Kidney (tissue), 14 donors: ENCODE data around the gene ZFP36L2. TPM values are rescaled to one million over a fixed set of nuclear protein-coding genes. Genes with fewer than 3 reads are reported as not detected.

Source experiments
- DNase-seq, 5 donors: peaks; one replicate each; pipeline ENCODE4 v3.0.0-alpha.2; 2013 to 2020
- FAIRE-seq: peaks from 2 replicates; lab custom pipeline; 2012; peaks lifted over from hg19 to GRCh38; lab: Jason Lieb, UNC
- H3K27ac ChIP-seq, 2 donors: one replicate each; pipeline ENCODE4 v1.7.0; 2013; ENCODE audit warnings: low read depth in 2 of 2, low read length in 2 of 2, inconsistent platforms in 1 of 2
- H3K27me3 ChIP-seq: one replicate; pipeline ENCODE4 v1.7.1; 2013; ENCODE audit warnings: low read length, inconsistent platforms; ENCODE audit not compliant: control insufficient read depth, insufficient read depth
- H3K36me3 ChIP-seq, 3 donors: one replicate each; pipeline versions ENCODE4 v1.7.0 to v1.7.1; 2013; ENCODE audit warnings: low read length in 3 of 3, control low read depth in 1 of 3, inconsistent platforms in 1 of 3; ENCODE audit not compliant: insufficient read depth in 3 of 3, control insufficient read depth in 2 of 3
- H3K4me1 ChIP-seq, 3 donors: one replicate each; pipeline versions ENCODE4 v1.7.0 to v1.7.1; 2013; ENCODE audit warnings: low read length in 3 of 3, inconsistent platforms in 1 of 3, low read depth in 1 of 3; ENCODE audit not compliant: control insufficient read depth in 2 of 3, insufficient read depth in 2 of 3
- H3K4me3 ChIP-seq, 3 donors: one replicate each; pipeline versions ENCODE4 v1.7.0 to v1.8.1; 2013; ENCODE audit warnings: low read length in 3 of 3, control low read depth in 1 of 3, inconsistent platforms in 1 of 3
- H3K9ac ChIP-seq, 3 donors: one replicate each; pipeline versions ENCODE4 v1.7.0 to v1.7.1; 2013; ENCODE audit warnings: low read length in 3 of 3, control low read depth in 1 of 3, inconsistent platforms in 1 of 3
- H3K9me3 ChIP-seq, 3 donors: one replicate each; pipeline versions ENCODE4 v1.7.0 to v1.7.1; 2013; ENCODE audit warnings: low read length in 3 of 3, control low read depth in 1 of 3, inconsistent platforms in 1 of 3; ENCODE audit not compliant: control insufficient read depth in 2 of 3, insufficient read depth in 1 of 3
- intact Hi-C: fragments of 100-400 bp; cut with DNase I; formaldehyde crosslinking; loops from one replicate; pipeline ENCODE4 v1.11.1; 2022
- polyA plus RNA-seq: library from polyadenylated mRNA; stranded (reverse); fragments of 350-450 nt; fragmentation: Illumina TruSeq; extraction: RNeasy Lipid Tissue Mini Kit (QIAGEN cat#74804); gene quantifications from one replicate; pipeline ENCODE4 v1.2.3, GENCODE V29; 2014; ENCODE audit warnings: low read depth, low replicate concordance; ENCODE audit not compliant: insufficient read depth
- total RNA-seq: library from RNA; stranded (reverse); fragmentation: NEBNext Ultra II Directional; extraction: Animal tissue kit (Norgen Biotek cat#: 25700); gene quantifications from one replicate; pipeline ENCODE4 v1.2.1, GENCODE V29; 2021
- TF ChIP-seq, protein P1 (sequence below): IDR thresholded peaks from 3 replicates; pipeline ENCODE4 v1.5.1; 2012; ENCODE audit warnings: mild to moderate bottlenecking, moderate library complexity, borderline replicate concordance; ENCODE audit not compliant: insufficient read depth; ENCODE audit errors: extremely low read depth
- donor health status: control.
- donor health status: control.
- donor health status: control.
- donor health status: control.
- donor health status: control.
- donor health status: DM: yes; HTN: yes; CAD: no.
- donor health status: Normal renal cell carcinoma (clear cell type).

ZFP36L2 gene
- total and polyA plus RNA-seq, 2 donors from 2014 or later, result 35.4 to 247 TPM

DNA sequence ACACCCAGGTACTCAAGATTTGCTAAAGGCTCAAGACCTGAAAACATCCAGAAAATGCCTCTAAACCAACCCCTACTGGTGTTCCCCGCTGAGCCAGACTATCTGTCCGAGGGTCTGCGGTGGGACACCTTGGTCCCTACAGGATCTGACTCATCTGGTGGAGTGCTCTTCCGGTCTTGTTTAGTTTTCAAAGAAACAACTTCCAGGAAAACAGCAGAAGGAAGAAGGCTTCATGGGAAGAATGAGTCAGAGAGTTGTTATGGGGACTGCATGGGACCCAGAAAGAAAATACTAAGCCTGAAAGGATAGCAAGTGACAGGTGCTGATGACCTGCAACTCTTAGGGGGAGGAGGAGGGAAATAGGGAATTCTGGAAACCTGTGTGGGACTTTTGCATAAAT is 41.3 kb downstream of the ZFP36L2 start:
- H3K36me3 ChIP-seq, result no peaks in the 10 kb centered on the region
- H3K9me3 ChIP-seq, result no peaks in the 10 kb centered on the region
- H3K9ac ChIP-seq, result no peak overlapping the region
- no peaks in the 10 kb centered on the region for H3K27me3 ChIP-seq
- DNase-seq, result no peak
- H3K4me1 ChIP-seq, result no peaks in the 10 kb centered on the region
- TF ChIP-seq, protein P1, sequence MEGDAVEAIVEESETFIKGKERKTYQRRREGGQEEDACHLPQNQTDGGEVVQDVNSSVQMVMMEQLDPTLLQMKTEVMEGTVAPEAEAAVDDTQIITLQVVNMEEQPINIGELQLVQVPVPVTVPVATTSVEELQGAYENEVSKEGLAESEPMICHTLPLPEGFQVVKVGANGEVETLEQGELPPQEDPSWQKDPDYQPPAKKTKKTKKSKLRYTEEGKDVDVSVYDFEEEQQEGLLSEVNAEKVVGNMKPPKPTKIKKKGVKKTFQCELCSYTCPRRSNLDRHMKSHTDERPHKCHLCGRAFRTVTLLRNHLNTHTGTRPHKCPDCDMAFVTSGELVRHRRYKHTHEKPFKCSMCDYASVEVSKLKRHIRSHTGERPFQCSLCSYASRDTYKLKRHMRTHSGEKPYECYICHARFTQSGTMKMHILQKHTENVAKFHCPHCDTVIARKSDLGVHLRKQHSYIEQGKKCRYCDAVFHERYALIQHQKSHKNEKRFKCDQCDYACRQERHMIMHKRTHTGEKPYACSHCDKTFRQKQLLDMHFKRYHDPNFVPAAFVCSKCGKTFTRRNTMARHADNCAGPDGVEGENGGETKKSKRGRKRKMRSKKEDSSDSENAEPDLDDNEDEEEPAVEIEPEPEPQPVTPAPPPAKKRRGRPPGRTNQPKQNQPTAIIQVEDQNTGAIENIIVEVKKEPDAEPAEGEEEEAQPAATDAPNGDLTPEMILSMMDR, result no peak
- FAIRE-seq, result no peak
- intact Hi-C loops, result no loop called here
- H3K27ac ChIP-seq, result no peak overlapping the region
- H3K4me3 ChIP-seq, result no peak overlapping the region

GRCh38 chr2:43184339-43184895 is 42.0 kb downstream of the ZFP36L2 start:
- FAIRE-seq (no peak), DNase-seq (no peak)
- intact Hi-C loops, result no loop called here
- no peaks in the 10 kb centered on the region for H3K4me1 ChIP-seq
- no peak overlapping the region for H3K4me3 ChIP-seq
- TF ChIP-seq, protein P1, result no peak
- no peak overlapping the region for H3K9ac ChIP-seq
- H3K9me3 ChIP-seq, result no peaks in the 10 kb centered on the region
- H3K27me3 ChIP-seq, result no peaks in the 10 kb centered on the region
- H3K36me3 ChIP-seq, result no peaks in the 10 kb centered on the region
- H3K27ac ChIP-seq, result no peak overlapping the region

DNA sequence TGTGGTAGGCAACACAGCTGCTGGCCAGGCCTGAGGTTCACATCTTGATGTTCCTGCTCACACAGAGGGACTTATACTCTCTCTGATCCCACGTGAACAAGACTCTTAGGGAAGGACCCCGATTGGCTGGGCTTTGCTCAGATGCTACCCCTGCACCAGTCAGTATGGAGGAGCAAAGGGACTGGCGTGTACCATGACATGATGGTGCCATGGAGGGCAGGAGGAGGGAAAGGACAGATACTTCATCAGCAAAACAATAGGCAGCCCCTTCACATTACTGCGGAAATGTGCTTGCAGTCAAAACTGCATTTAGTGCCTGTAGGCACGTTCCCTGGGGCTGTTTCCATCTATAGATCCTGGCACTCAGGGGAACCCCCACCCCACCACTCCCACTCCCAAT is 42.7 kb downstream of the ZFP36L2 start:
- no peak for DNase-seq
- FAIRE-seq, result no peak
- intact Hi-C loops, result no loop called here

More for the DNA sequence above, 42.7 kb downstream of the ZFP36L2 start:
- Histone ChIP-seq H3K27ac (no peak overlapping the region), H3K9ac (no peak overlapping the region), H3K4me1 (peaks cover 0 to 5% (median 5%) of the 10 kb centered on the region in 3 donors), H3K9me3 (no peaks in the 10 kb centered on the region), H3K27me3 (no peaks in the 10 kb centered on the region), H3K36me3 (no peaks in the 10 kb centered on the region), H3K4me3 (no peak overlapping the region)
- TF ChIP-seq, protein P1, result no peak
